Daoy (cell line): ENCODE data around the gene ITGB6. TPM values are rescaled to one million over a fixed set of nuclear protein-coding genes. Genes with fewer than 3 reads are reported as not detected.
"Not testable (repeated sequence)": the region's sequence is repeated elsewhere in the genome, so short reads cannot be mapped to it uniquely, and the experiment has no call there.

ENCODE experiments used
- DNase-seq: peaks from one replicate; pipeline ENCODE4 v3.0.0-alpha.2; 2015; ENCODE audit warnings: low read depth
- total RNA-seq: library from RNA; depleted of rRNA; stranded (reverse); fragments of >200 nt; shearing (Covaris generic); gene quantifications from 2 replicates; pipeline ENCODE4 v1.2.3, GENCODE V29; 2014

ITGB6 gene
- total RNA-seq, 1 experiment from 2014 or later = 3.1 TPM

- peak; percentile 69 for DNase-seq
Observed at GRCh38 chr2:160194946-160195345, 5.1 kb downstream of the ITGB6 start.

- peak; percentile 35 for DNase-seq
Observed at GRCh38 chr2:160194351-160194750, 5.7 kb downstream of the ITGB6 start.

GRCh38 chr2:160181146-160181836, 18.8 kb downstream of the ITGB6 start:
- DNase-seq = peak; percentile 78

- DNase-seq = not testable (repeated sequence)
Observed at GRCh38 chr2:160180690-160181089, 19.4 kb downstream of the ITGB6 start.

- no peak for DNase-seq
Observed at GRCh38 chr2:160180172-160180571, 19.9 kb downstream of the ITGB6 start.

- no peak for DNase-seq
Observed at GRCh38 chr2:160175169-160176134, 24.6 kb downstream of the ITGB6 start.

GRCh38 chr2:160174322-160174721, 25.8 kb downstream of the ITGB6 start:
- DNase-seq = no peak

- no peak for DNase-seq
Observed at GRCh38 chr2:160169988-160170387, 30.1 kb downstream of the ITGB6 start.

GRCh38 chr2:160169471-160169870, 30.6 kb downstream of the ITGB6 start:
- DNase-seq = no peak

GRCh38 chr2:160168878-160169277, 31.2 kb downstream of the ITGB6 start:
- no peak for DNase-seq

GRCh38 chr2:160167089-160167740, 32.9 kb downstream of the ITGB6 start:
- no peak for DNase-seq

GRCh38 chr2:160165996-160166395, 34.1 kb downstream of the ITGB6 start:
- DNase-seq = no peak

- DNase-seq = no peak
Observed at GRCh38 chr2:160165081-160165480, 35.0 kb downstream of the ITGB6 start.

- DNase-seq = peak; percentile 25
Observed at GRCh38 chr2:160157861-160158829, 41.9 kb downstream of the ITGB6 start.

GRCh38 chr2:160156665-160157064, 43.4 kb downstream of the ITGB6 start:
- DNase-seq = peak; percentile 68

GRCh38 chr2:160156100-160156499, 44.0 kb downstream of the ITGB6 start:
- no peak for DNase-seq

GRCh38 chr2:160148419-160148818, 51.7 kb downstream of the ITGB6 start:
- not testable (repeated sequence) for DNase-seq

GRCh38 chr2:160145471-160145870, 54.6 kb downstream of the ITGB6 start:
- no peak for DNase-seq

- peak; percentile 26 for DNase-seq
Observed at GRCh38 chr2:160144280-160144990, 55.6 kb downstream of the ITGB6 start.

- DNase-seq = peak; percentile 59
Observed at GRCh38 chr2:160142472-160142871, 57.6 kb downstream of the ITGB6 start.
